ENCODE results near the gene ZNF655.

DNA sequence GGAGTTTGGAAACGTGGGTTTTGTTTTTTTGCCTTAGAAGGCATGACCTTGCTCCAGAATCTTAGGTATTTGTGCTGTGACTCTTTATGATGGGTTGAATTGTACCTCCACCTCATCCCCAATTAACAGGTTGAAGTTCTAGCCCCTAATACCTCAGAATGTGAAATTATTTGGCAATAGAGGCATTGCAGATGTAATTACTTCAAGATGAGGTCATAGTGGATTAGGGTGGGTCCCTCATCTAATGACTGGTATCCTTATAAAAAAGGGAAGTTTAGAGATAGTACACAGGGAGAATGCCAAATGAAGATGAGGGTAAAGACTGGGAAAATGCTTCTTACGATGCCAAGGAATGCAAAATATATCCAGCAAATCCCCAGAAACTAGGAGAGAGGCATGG, 3.5 kb upstream of the ZNF655 start:
- TF ChIP-seq EP300 (IDR thresholded peaks at IDR 0.05) = no peak
- TF ChIP-seq, protein P1, sequence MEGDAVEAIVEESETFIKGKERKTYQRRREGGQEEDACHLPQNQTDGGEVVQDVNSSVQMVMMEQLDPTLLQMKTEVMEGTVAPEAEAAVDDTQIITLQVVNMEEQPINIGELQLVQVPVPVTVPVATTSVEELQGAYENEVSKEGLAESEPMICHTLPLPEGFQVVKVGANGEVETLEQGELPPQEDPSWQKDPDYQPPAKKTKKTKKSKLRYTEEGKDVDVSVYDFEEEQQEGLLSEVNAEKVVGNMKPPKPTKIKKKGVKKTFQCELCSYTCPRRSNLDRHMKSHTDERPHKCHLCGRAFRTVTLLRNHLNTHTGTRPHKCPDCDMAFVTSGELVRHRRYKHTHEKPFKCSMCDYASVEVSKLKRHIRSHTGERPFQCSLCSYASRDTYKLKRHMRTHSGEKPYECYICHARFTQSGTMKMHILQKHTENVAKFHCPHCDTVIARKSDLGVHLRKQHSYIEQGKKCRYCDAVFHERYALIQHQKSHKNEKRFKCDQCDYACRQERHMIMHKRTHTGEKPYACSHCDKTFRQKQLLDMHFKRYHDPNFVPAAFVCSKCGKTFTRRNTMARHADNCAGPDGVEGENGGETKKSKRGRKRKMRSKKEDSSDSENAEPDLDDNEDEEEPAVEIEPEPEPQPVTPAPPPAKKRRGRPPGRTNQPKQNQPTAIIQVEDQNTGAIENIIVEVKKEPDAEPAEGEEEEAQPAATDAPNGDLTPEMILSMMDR (IDR thresholded peaks at IDR 0.05) = no peak

Measured in ovary (tissue), 3 donors.